Measurements from ENCODE around the gene IRGC. TPM values are rescaled to one million over a fixed set of nuclear protein-coding genes. Genes with fewer than 3 reads are reported as not detected.

The IRGC gene
- total and polyA plus RNA-seq, 2 donors (not counting 3 experiments of a cell fraction or from before 2014, with no cell fraction given), result not detected

- no peak for FAIRE-seq
- BruUV-seq (replicated peaks), result no TSS peak
- Histone ChIP-seq H3K79me2 (ENCODE audit: control insufficient read depth, insufficient read depth, low read length) (no peaks in the 10 kb centered on the region), H3K9ac (replicated peaks; ENCODE audit: extremely low read depth, insufficient read depth, low read length) (no peak overlapping the region), H4K20me1 (replicated peaks; ENCODE audit: control insufficient read depth, extremely low read depth, insufficient read depth, low read length) (no peaks in the 10 kb centered on the region), H3K27ac (ENCODE audit: insufficient read depth, low read depth, low read length) (no peak overlapping the region), H3K27me3 (ENCODE audit: control insufficient read depth in 2 of 2, insufficient read depth in 2 of 2, low read length in 2 of 2) (no peaks in the 10 kb centered on the region), H3K4me3 (replicated peaks in 1 of 3; ENCODE audit: insufficient read depth in 1 of 3, low read depth in 1 of 3, low read length in 3 of 3) (no peak overlapping the region), H3K4me2 (ENCODE audit: insufficient read depth, low read length) (no peak overlapping the region), H2AFZ (ENCODE audit: low read depth, low read length) (no peak overlapping the region), H3K9me1 (replicated peaks; ENCODE audit: control insufficient read depth, extremely low read depth, insufficient read depth, low read length) (no peaks in the 10 kb centered on the region), H3K9me3 (replicated peaks; ENCODE audit: control insufficient read depth, insufficient read depth, low read length) (no peaks in the 10 kb centered on the region), H3K36me3 (ENCODE audit: control insufficient read depth in 2 of 2, extremely low read depth in 1 of 2, insufficient read depth in 2 of 2, low read length in 2 of 2) (no peaks in the 10 kb centered on the region), H3K4me1 (ENCODE audit: control insufficient read depth, extremely low read depth, insufficient read depth, low read length) (no peaks in the 10 kb centered on the region)
- dilution Hi-C loops (cut with MboI; ENCODE audit: extremely low pct_ligation_motif_present, low sequenced_read_pairs) (no loop called here), intact Hi-C loops (cut with micrococcal nuclease) (no loop called here)
- POLR2A ChIA-PET, result no interaction called here
- CTCF ChIA-PET, result no interaction called here
- TF ChIP-seq EZH2 (IDR thresholded peaks at IDR 0.05; ENCODE audit: borderline replicate concordance, low read depth, low read length, severe bottlenecking) (no peak), POLR2AphosphoS5 (IDR thresholded peaks at IDR 0.05; ENCODE audit: insufficient read depth, low read depth, low read length) (no peak), MAX (IDR thresholded peaks at IDR 0.05; ENCODE audit: insufficient read depth, insufficient read length) (no peak), JUN (IDR thresholded peaks at IDR 0.05; ENCODE audit: borderline replicate concordance, insufficient read depth, insufficient read length, low read depth) (no peak), FOS (IDR thresholded peaks at IDR 0.05; ENCODE audit: borderline replicate concordance, insufficient read depth, low read length) (no peak), POLR2A (IDR thresholded peaks at IDR 0.05; ENCODE audit: low read depth, low read length) (no peak), CTCF (IDR thresholded peaks at IDR 0.05; ENCODE audit: extremely low read depth in 1 of 2, insufficient read depth in 1 of 2, low read depth in 1 of 2, low read length in 2 of 2) (no peak), GATA2 (IDR thresholded peaks at IDR 0.05; ENCODE audit: insufficient read depth, insufficient read length, low read depth, low read length) (no peak), MYC (IDR thresholded peaks at IDR 0.05; ENCODE audit: low read depth, low read length) (no peak)
- no peak for DNase-seq (ENCODE audit: low read depth, low spot score)
Measured at GRCh38 chr19:43713208-43713607, 2.7 kb upstream of the IRGC start.

Measured in endothelial cell of umbilical vein (primary cell).